Activated naive CD4-positive, alpha-beta T cell treated with anti-CD3 and anti-CD28 coated beads for 36 hours (primary cell): ENCODE data around the gene G6PC3. TPM values are rescaled to one million over a fixed set of nuclear protein-coding genes. Genes with fewer than 3 reads are reported as not detected.
"Not testable (repeated sequence)": the region's sequence is repeated elsewhere in the genome, so short reads cannot be mapped to it uniquely, and the experiment has no call there.

Experiments used
- CTCF ChIA-PET: fragments of 350-600 bp; sonication (Branson Sonifier 250); formaldehyde crosslinking; loops from one replicate; lab custom pipeline; 2021; ENCODE audit warnings: antibody characterized with exemption; lab: Charles Lee
- DNase-seq: peaks from one replicate; pipeline ENCODE4 v3.0.0-alpha.2; 2020
- H3K27ac Mint-ChIP-seq: one replicate; pipeline ENCODE4 v1.8.0; 2021; ENCODE audit warnings: mild to moderate bottlenecking, mixed read lengths
- H3K27me3 Mint-ChIP-seq: one replicate; pipeline ENCODE4 v1.8.0; 2021; ENCODE audit warnings: low read depth, mixed read lengths
- H3K36me3 Mint-ChIP-seq: one replicate; pipeline ENCODE4 v1.8.0; 2021; ENCODE audit warnings: low read depth, mixed read lengths
- H3K4me1 Mint-ChIP-seq: one replicate; pipeline ENCODE4 v1.8.0; 2021; ENCODE audit warnings: low read depth, mixed read lengths
- H3K4me3 Mint-ChIP-seq: one replicate; pipeline ENCODE4 v1.8.0; 2021; ENCODE audit warnings: mild to moderate bottlenecking, moderate library complexity, mixed read lengths
- H3K9me3 Mint-ChIP-seq: one replicate; pipeline ENCODE4 v1.8.0; 2021; ENCODE audit warnings: mixed read lengths
- intact Hi-C: fragments of 100-400 bp; cut with micrococcal nuclease; formaldehyde crosslinking; loops from one replicate; pipeline ENCODE4 v1.15.1; 2023
- total RNA-seq, 2 experiments: library from RNA; stranded (reverse); gene quantifications; one replicate each; pipeline ENCODE4 v1.2.3, GENCODE V29; 2021

The G6PC3 gene
- total RNA-seq, 2 experiments from 2014 or later, result 15.9 to 19.4 TPM

DNA sequence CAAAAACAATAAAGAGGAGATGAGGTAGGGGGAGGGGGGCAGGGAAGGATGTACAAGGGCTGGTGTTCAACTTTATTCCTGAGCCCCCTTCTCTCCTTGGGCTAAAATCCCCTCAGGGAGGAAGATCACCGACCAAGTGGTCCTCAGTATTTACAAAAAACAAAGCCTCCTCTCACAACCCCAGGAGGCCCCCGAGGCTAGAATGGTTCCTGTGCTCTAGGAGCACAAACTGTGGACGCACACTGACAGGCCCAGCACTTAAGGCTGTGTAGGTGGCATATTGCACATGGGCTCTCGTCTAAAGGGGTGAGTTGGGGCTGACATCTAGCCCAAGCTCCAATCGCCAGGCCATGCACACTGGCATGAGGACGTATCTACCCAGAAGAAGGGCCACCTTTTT, 31.3 kb downstream of the G6PC3 start:
- H3K4me1 Mint-ChIP-seq, H3K27me3 Mint-ChIP-seq, H3K36me3 Mint-ChIP-seq, H3K9me3 Mint-ChIP-seq, DNase-seq, intact Hi-C loops, H3K4me3 Mint-ChIP-seq, H3K27ac Mint-ChIP-seq: not testable (repeated sequence)
- CTCF ChIA-PET, result interaction anchor here (0.8 to 1.7 kb wide), 2 partner anchors 14 to 18 kb away, joined by 6 read pairs; no protein-coding TSS in a partner anchor

DNA sequence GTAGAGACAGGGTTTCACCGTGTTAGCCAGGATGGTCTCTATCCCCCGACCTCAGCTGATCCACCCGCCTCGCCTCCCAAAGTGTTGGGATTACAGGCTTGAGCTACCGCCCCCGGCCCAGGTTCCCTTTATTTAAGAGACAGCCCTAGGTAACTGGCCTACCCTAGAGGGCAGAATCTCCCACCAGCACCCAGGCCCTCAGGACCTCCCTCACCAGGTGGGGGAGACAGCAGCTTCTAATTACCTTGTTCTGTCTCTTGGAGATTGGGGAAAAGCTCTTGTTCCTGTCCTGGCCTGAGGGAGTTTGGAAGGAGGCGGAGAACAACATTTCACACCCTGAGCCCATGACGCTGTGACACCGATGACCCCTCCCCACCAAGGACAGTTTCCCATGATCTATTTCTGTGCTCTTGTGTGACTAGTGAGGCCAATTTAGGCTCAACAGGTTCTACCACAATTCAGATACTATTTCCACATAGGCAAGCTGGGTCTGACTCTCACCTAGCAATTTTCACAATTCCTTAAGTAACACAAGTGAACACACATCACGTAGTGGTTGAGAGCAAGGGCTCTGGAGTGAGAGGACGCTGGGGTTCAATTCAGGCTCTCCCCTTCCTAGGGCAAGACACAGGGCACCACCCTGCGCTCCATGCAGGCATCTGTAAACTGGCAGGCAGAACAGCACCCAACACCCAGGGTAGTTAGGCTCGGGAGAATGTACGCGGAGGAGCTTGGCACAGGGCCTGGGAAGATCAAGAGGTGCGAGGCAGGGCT, 32.5 kb downstream of the G6PC3 start:
- no peaks in the 10 kb centered on the region for H3K27me3 Mint-ChIP-seq
- DNase-seq, result no peak
- CTCF ChIA-PET, result interaction anchor here (0.9 kb wide), 1 partner anchor 13 kb away, joined by 3 read pairs; no protein-coding TSS in a partner anchor
- no peak overlapping the region for H3K4me3 Mint-ChIP-seq
- intact Hi-C loops, result no loop called here
- no peaks in the 10 kb centered on the region for H3K4me1 Mint-ChIP-seq
- H3K36me3 Mint-ChIP-seq, result no peaks in the 10 kb centered on the region
- no peaks in the 10 kb centered on the region for H3K9me3 Mint-ChIP-seq
- no peak overlapping the region for H3K27ac Mint-ChIP-seq

DNA sequence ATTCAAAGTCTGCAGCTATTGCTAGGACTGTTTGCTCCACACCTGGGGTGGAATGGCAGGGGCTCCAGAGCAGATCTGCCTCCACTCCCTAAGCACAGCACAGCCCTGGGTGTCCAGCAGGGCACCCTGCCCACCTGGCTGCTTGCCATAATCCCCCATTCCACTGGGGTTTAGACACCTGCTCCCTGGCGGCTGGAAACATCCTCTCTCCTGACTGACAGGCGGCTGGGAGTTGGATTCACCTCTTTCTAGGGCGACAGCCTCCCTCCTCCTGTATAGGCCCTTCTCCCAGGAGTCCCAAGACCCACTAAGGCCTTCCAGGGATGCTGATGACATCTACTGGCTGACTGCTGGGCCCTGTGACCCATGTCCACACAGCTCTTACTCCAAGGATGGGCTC, 34.9 kb downstream of the G6PC3 start:
- H3K27ac Mint-ChIP-seq, result no peak overlapping the region
- H3K36me3 Mint-ChIP-seq, result no peaks in the 10 kb centered on the region
- intact Hi-C loops, result no loop called here
- H3K27me3 Mint-ChIP-seq, result no peaks in the 10 kb centered on the region
- no peaks in the 10 kb centered on the region for H3K9me3 Mint-ChIP-seq
- CTCF ChIA-PET, result interaction anchor here (0.6 to 1.9 kb wide), 3 partner anchors 10 to 108 kb away, joined by 3 to 5 read pairs (median 3); no protein-coding TSS in a partner anchor
- DNase-seq, result no peak
- H3K4me1 Mint-ChIP-seq, result peaks cover 1% of the 10 kb centered on the region
- no peak overlapping the region for H3K4me3 Mint-ChIP-seq

- H3K4me1 Mint-ChIP-seq, result peaks cover 6% of the 10 kb centered on the region
- no peaks in the 10 kb centered on the region for H3K9me3 Mint-ChIP-seq
- H3K27ac Mint-ChIP-seq, result no peak overlapping the region
- intact Hi-C loops, result no loop called here
- CTCF ChIA-PET, result interaction anchor here (0.6 to 1.9 kb wide), 4 partner anchors 10 to 62 kb away, joined by 3 to 10 read pairs (median 6); no protein-coding TSS in a partner anchor
- no peak overlapping the region for H3K4me3 Mint-ChIP-seq
- no peak for DNase-seq
- no peaks in the 10 kb centered on the region for H3K27me3 Mint-ChIP-seq
- no peaks in the 10 kb centered on the region for H3K36me3 Mint-ChIP-seq
These were observed 35.4 kb downstream of the G6PC3 start for GRCh38 chr17:44105941-44106340.

- H3K4me3 Mint-ChIP-seq, result no peak overlapping the region
- H3K27ac Mint-ChIP-seq, result no peak overlapping the region
- H3K36me3 Mint-ChIP-seq, result no peaks in the 10 kb centered on the region
- CTCF ChIA-PET, result interaction anchor here (1.2 to 1.9 kb wide), 2 partner anchors 9 to 24 kb away, joined by 3 to 10 read pairs; no protein-coding TSS in a partner anchor
- H3K4me1 Mint-ChIP-seq, result peaks cover 14% of the 10 kb centered on the region
- DNase-seq, result no peak
- intact Hi-C loops, result no loop called here
- H3K27me3 Mint-ChIP-seq, result no peaks in the 10 kb centered on the region
- H3K9me3 Mint-ChIP-seq, result no peaks in the 10 kb centered on the region
These were observed 36.3 kb downstream of the G6PC3 start for GRCh38 chr17:44106801-44107200.

DNA sequence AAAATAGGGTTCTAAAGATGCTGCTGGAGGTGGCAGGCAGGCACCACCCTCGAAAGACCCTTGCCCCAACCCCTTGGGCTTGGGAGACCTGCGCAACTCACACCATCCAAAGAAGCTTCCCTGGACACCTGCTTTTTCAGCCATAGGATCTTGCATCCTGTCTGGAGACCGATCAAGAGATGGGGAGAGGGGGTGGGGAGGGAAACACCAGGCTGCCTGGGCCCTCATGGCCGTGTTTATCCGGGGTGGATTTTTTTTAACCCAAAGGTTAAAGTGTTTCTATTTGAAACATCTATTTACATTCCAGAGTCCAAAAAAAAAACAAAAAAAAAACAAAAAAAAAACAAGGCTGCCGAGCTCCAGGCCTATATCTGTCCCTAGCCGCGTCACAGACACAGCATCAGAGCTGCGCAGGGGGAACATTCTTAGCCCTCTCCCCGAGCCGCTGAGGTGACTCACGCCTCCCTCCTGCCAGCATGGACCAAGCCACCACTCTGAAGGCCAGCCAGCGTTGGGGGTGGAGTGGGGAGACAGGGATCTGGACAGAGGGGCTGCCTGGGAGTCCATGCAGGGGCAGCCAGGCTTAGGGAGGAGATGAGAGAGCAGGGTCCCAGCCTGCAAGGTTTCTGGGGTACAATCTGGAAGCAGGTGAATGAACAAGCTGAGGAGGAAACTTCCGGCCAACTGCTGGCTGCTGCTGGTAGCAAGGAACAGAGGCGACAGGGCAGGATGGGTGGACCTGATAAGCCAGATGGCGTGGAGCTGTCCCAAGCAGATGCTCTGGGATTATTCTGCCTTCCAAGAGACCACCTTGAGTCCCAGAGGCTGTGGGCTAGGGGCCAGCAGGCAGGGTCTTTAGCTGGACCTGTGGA, 38.1 kb downstream of the G6PC3 start:
- CTCF ChIA-PET, result interaction anchor here (0.6 kb wide), 1 partner anchor 29 kb away, joined by 3 read pairs; no protein-coding TSS in a partner anchor

GRCh38 chr17:44109312-44109630, 38.7 kb downstream of the G6PC3 start:
- intact Hi-C loops, result no loop called here
- Mint-ChIP-seq H3K4me1 (peaks cover 26% of the 10 kb centered on the region), H3K4me3 (no peak overlapping the region), H3K27ac (no peak overlapping the region), H3K36me3 (peaks cover 3% of the 10 kb centered on the region), H3K27me3 (no peaks in the 10 kb centered on the region), H3K9me3 (no peaks in the 10 kb centered on the region)
- DNase-seq, result no peak
- CTCF ChIA-PET, result interaction anchor here (0.6 kb wide), 1 partner anchor 29 kb away, joined by 3 read pairs; no protein-coding TSS in a partner anchor

More for the DNA sequence above, 38.1 kb downstream of the G6PC3 start:
- Mint-ChIP-seq H3K36me3 (peaks cover 3% of the 10 kb centered on the region), H3K4me1 (peaks cover 26% of the 10 kb centered on the region), H3K4me3 (no peak overlapping the region), H3K9me3 (no peaks in the 10 kb centered on the region), H3K27ac (no peak overlapping the region), H3K27me3 (no peaks in the 10 kb centered on the region)
- DNase-seq, result no peak
- intact Hi-C loops, result no loop called here

GRCh38 chr17:44110011-44110686, 39.6 kb downstream of the G6PC3 start:
- Mint-ChIP-seq H3K9me3 (no peaks in the 10 kb centered on the region), H3K27ac (no peak overlapping the region), H3K4me3 (no peak overlapping the region), H3K4me1 (peaks cover 26% of the 10 kb centered on the region), H3K27me3 (no peaks in the 10 kb centered on the region), H3K36me3 (peaks cover 3% of the 10 kb centered on the region)
- CTCF ChIA-PET, result no interaction called here
- DNase-seq, result no peak
- intact Hi-C loops, result loop anchor here (2.0 kb wide), 1 partner anchor 43 kb away; the partner anchor contains the start of gene LSM12

- intact Hi-C loops, result loop anchor here (2.0 kb wide), 1 partner anchor 44 kb away; the partner anchor contains the start of gene LSM12
- Mint-ChIP-seq H3K27me3 (no peaks in the 10 kb centered on the region), H3K27ac (no peak overlapping the region), H3K9me3 (no peaks in the 10 kb centered on the region), H3K4me3 (peak overlapping the region; percentile 29), H3K4me1 (peaks cover 26% of the 10 kb centered on the region), H3K36me3 (peaks cover 3% of the 10 kb centered on the region)
- CTCF ChIA-PET, result interaction anchor here (0.6 to 1.7 kb wide), 5 partner anchors 11 to 167 kb away, joined by 3 to 8 read pairs (median 3); no protein-coding TSS in a partner anchor
- peak; percentile 87 for DNase-seq
These were observed 40.5 kb downstream of the G6PC3 start for GRCh38 chr17:44110823-44111633.

GRCh38 chr17:44111777-44112176, 41.2 kb downstream of the G6PC3 start:
- Mint-ChIP-seq H3K9me3 (no peaks in the 10 kb centered on the region), H3K36me3 (peaks cover 3% of the 10 kb centered on the region), H3K27ac (no peak overlapping the region), H3K4me1 (peaks cover 26% of the 10 kb centered on the region), H3K4me3 (no peak overlapping the region), H3K27me3 (no peaks in the 10 kb centered on the region)
- intact Hi-C loops, result loop anchor here (2.0 kb wide), 1 partner anchor 45 kb away; the partner anchor contains the start of gene LSM12
- no peak for DNase-seq
- CTCF ChIA-PET, result interaction anchor here (0.6 to 1.7 kb wide), 4 partner anchors 10 to 168 kb away, joined by 3 to 8 read pairs (median 4); no protein-coding TSS in a partner anchor
